ENCODE data around the gene PRKD3. TPM values are rescaled to one million over a fixed set of nuclear protein-coding genes. Genes with fewer than 3 reads are reported as not detected.

PRKD3 gene
- total and polyA plus RNA-seq, 2 donors (not counting 3 experiments of a cell fraction or from before 2014, with no cell fraction given), result 14.9 to 47.3 TPM

DNA sequence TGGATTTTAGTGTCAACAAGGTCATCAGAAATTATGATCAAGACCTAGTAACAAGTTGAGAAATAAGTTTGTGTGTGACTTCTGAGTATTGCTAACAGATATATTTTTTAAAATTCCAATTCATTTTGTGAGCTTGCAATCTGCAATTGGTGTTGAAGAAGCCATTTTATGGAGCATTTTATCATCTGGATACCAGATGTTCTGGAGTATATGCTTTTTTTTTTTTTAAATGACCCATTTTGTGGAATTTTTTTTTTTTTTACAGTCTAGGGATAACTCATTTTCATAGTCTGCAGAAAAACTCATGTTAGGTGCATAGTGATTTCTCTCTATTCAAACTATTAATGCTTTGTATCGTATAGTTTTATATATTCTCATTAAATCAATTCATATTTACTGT lies 32.4 kb upstream of the PRKD3 start:
- Histone ChIP-seq H3K9ac (replicated peaks; ENCODE audit: extremely low read depth, insufficient read depth, low read length) (no peak overlapping the region), H3K4me3 (replicated peaks in 1 of 3; ENCODE audit: insufficient read depth in 1 of 3, low read depth in 1 of 3, low read length in 3 of 3) (no peak overlapping the region), H3K9me3 (replicated peaks; ENCODE audit: control insufficient read depth, insufficient read depth, low read length) (no peaks in the 10 kb centered on the region), H3K27ac (ENCODE audit: insufficient read depth, low read depth, low read length) (no peak overlapping the region), H3K4me2 (ENCODE audit: insufficient read depth, low read length) (no peak overlapping the region), H3K36me3 (ENCODE audit: control insufficient read depth in 2 of 2, extremely low read depth in 1 of 2, insufficient read depth in 2 of 2, low read length in 2 of 2) (no peaks in the 10 kb centered on the region), H3K9me1 (replicated peaks; ENCODE audit: control insufficient read depth, extremely low read depth, insufficient read depth, low read length) (no peaks in the 10 kb centered on the region), H3K4me1 (ENCODE audit: control insufficient read depth, extremely low read depth, insufficient read depth, low read length) (no peaks in the 10 kb centered on the region), H3K79me2 (ENCODE audit: control insufficient read depth, insufficient read depth, low read length) (no peaks in the 10 kb centered on the region), H3K27me3 (ENCODE audit: control insufficient read depth in 2 of 2, insufficient read depth in 2 of 2, low read length in 2 of 2) (no peaks in the 10 kb centered on the region), H4K20me1 (replicated peaks; ENCODE audit: control insufficient read depth, extremely low read depth, insufficient read depth, low read length) (no peaks in the 10 kb centered on the region), H2AFZ (ENCODE audit: low read depth, low read length) (no peak overlapping the region)
- ChIA-PET POLR2A (no interaction called here), CTCF (no interaction called here)
- dilution Hi-C loops (cut with MboI; ENCODE audit: extremely low pct_ligation_motif_present, low sequenced_read_pairs) (no loop called here), intact Hi-C loops (cut with micrococcal nuclease) (no loop called here)
- FAIRE-seq (no peak), DNase-seq (ENCODE audit: low read depth, low spot score) (no peak)
- TF ChIP-seq, protein P1, sequence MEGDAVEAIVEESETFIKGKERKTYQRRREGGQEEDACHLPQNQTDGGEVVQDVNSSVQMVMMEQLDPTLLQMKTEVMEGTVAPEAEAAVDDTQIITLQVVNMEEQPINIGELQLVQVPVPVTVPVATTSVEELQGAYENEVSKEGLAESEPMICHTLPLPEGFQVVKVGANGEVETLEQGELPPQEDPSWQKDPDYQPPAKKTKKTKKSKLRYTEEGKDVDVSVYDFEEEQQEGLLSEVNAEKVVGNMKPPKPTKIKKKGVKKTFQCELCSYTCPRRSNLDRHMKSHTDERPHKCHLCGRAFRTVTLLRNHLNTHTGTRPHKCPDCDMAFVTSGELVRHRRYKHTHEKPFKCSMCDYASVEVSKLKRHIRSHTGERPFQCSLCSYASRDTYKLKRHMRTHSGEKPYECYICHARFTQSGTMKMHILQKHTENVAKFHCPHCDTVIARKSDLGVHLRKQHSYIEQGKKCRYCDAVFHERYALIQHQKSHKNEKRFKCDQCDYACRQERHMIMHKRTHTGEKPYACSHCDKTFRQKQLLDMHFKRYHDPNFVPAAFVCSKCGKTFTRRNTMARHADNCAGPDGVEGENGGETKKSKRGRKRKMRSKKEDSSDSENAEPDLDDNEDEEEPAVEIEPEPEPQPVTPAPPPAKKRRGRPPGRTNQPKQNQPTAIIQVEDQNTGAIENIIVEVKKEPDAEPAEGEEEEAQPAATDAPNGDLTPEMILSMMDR (IDR thresholded peaks at IDR 0.05; ENCODE audit: extremely low read depth in 1 of 2, insufficient read depth in 1 of 2, low read depth in 1 of 2, low read length in 2 of 2), result no peak
- TF ChIP-seq MYC (IDR thresholded peaks at IDR 0.05; ENCODE audit: low read depth, low read length) (no peak), EZH2 (IDR thresholded peaks at IDR 0.05; ENCODE audit: borderline replicate concordance, low read depth, low read length, severe bottlenecking) (no peak), FOS (IDR thresholded peaks at IDR 0.05; ENCODE audit: borderline replicate concordance, insufficient read depth, low read length) (no peak)
- no TSS peak for BruUV-seq (replicated peaks)

DNA sequence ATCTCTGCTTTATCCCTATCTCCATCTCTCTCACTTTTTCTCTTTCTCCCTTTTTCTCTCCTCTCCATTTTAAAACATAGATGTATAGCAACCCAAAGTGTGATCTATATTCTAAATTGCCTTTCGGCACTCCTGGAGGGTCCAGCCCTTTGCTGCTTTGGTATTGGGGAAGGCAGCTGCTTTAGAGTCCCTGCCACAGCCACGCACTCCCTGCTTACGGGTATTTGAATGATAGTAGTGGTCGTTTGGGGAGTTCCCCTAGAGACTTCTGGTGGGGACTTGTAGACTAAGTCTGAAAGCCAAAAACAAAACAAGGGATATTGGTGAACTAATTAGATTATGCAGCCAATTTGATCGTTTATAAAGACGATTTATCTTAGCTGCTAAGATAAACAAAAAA lies 31.7 kb upstream of the PRKD3 start:
- Histone ChIP-seq H4K20me1 (replicated peaks; ENCODE audit: control insufficient read depth, extremely low read depth, insufficient read depth, low read length) (no peaks in the 10 kb centered on the region), H3K4me1 (ENCODE audit: control insufficient read depth, extremely low read depth, insufficient read depth, low read length) (no peaks in the 10 kb centered on the region), H3K9me1 (replicated peaks; ENCODE audit: control insufficient read depth, extremely low read depth, insufficient read depth, low read length) (no peaks in the 10 kb centered on the region), H3K4me3 (replicated peaks in 1 of 3; ENCODE audit: insufficient read depth in 1 of 3, low read depth in 1 of 3, low read length in 3 of 3) (no peak overlapping the region), H3K27me3 (ENCODE audit: control insufficient read depth in 2 of 2, insufficient read depth in 2 of 2, low read length in 2 of 2) (no peaks in the 10 kb centered on the region), H2AFZ (ENCODE audit: low read depth, low read length) (no peak overlapping the region), H3K9ac (replicated peaks; ENCODE audit: extremely low read depth, insufficient read depth, low read length) (no peak overlapping the region), H3K4me2 (ENCODE audit: insufficient read depth, low read length) (no peak overlapping the region), H3K27ac (ENCODE audit: insufficient read depth, low read depth, low read length) (no peak overlapping the region), H3K9me3 (replicated peaks; ENCODE audit: control insufficient read depth, insufficient read depth, low read length) (no peaks in the 10 kb centered on the region), H3K79me2 (ENCODE audit: control insufficient read depth, insufficient read depth, low read length) (no peaks in the 10 kb centered on the region), H3K36me3 (ENCODE audit: control insufficient read depth in 2 of 2, extremely low read depth in 1 of 2, insufficient read depth in 2 of 2, low read length in 2 of 2) (no peaks in the 10 kb centered on the region)
- dilution Hi-C loops (cut with MboI; ENCODE audit: extremely low pct_ligation_motif_present, low sequenced_read_pairs) (no loop called here), intact Hi-C loops (cut with micrococcal nuclease) (no loop called here)
- DNase-seq (ENCODE audit: low read depth, low spot score), result no peak
- CTCF ChIA-PET, result no interaction called here
- no TSS peak for BruUV-seq (replicated peaks)
- no peak for FAIRE-seq
- TF ChIP-seq, protein P2, sequence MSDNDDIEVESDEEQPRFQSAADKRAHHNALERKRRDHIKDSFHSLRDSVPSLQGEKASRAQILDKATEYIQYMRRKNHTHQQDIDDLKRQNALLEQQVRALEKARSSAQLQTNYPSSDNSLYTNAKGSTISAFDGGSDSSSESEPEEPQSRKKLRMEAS (IDR thresholded peaks at IDR 0.05; ENCODE audit: insufficient read depth, insufficient read length), result no peak
- TF ChIP-seq FOS (IDR thresholded peaks at IDR 0.05; ENCODE audit: borderline replicate concordance, insufficient read depth, low read length), result no peak
- no peak for TF ChIP-seq POLR2AphosphoS5 (IDR thresholded peaks at IDR 0.05; ENCODE audit: insufficient read depth, low read depth, low read length)
- TF ChIP-seq EZH2 (IDR thresholded peaks at IDR 0.05; ENCODE audit: borderline replicate concordance, low read depth, low read length, severe bottlenecking), result no peak
- no peak for TF ChIP-seq GATA2 (IDR thresholded peaks at IDR 0.05; ENCODE audit: insufficient read depth, insufficient read length, low read depth, low read length)
- TF ChIP-seq, protein P1 (IDR thresholded peaks at IDR 0.05; ENCODE audit: extremely low read depth in 1 of 2, insufficient read depth in 1 of 2, low read depth in 1 of 2, low read length in 2 of 2), result no peak
- TF ChIP-seq JUN (IDR thresholded peaks at IDR 0.05; ENCODE audit: borderline replicate concordance, insufficient read depth, insufficient read length, low read depth), result no peak
- TF ChIP-seq POLR2A (IDR thresholded peaks at IDR 0.05; ENCODE audit: low read depth, low read length), result no peak
- no peak for TF ChIP-seq MYC (IDR thresholded peaks at IDR 0.05; ENCODE audit: low read depth, low read length)
- POLR2A ChIA-PET, result no interaction called here
